GM12874 (cell line): Measurements from ENCODE around the gene PEPD.

ENCODE experiments used
- CTCF ChIP-seq: IDR thresholded peaks from 2 replicates; pipeline ENCODE4 v1.5.1; 2011; ENCODE audit warnings: low read depth, mild to moderate bottlenecking, control low read depth, low read length, moderate library complexity; ENCODE audit not compliant: insufficient read depth

The PEPD gene

GRCh38 chr19:33553530-33554310 is 32.1 kb upstream of the PEPD start:
- no peak for TF ChIP-seq CTCF

- TF ChIP-seq CTCF = no peak
Observed at GRCh38 chr19:33552928-33553279, 31.3 kb upstream of the PEPD start.

- TF ChIP-seq CTCF = no peak
Observed at GRCh38 chr19:33552191-33552927, 30.8 kb upstream of the PEPD start.

GRCh38 chr19:33551676-33552075 is 30.1 kb upstream of the PEPD start:
- TF ChIP-seq CTCF = no peak

- no peak for TF ChIP-seq CTCF
Observed at GRCh38 chr19:33550768-33551167, 29.2 kb upstream of the PEPD start.

GRCh38 chr19:33547676-33548075 is 26.1 kb upstream of the PEPD start:
- TF ChIP-seq CTCF = no peak

- no peak for TF ChIP-seq CTCF
Observed at GRCh38 chr19:33546656-33547055, 25.1 kb upstream of the PEPD start.
